Peyer's patch (tissue), 4 donors: Measurements from ENCODE around the gene EDA. TPM values are rescaled to one million over a fixed set of nuclear protein-coding genes. Genes with fewer than 3 reads are reported as not detected.

Experiments
- DNase-seq, 3 donors: peaks; one replicate each; pipeline ENCODE4 v3.0.0-alpha.2; 2017 to 2019
- H3K27ac ChIP-seq, 4 donors: fragments of 200-600 bp; sonication (generic); one replicate each; pipeline ENCODE4 v1.5.1; 2016 to 2019
- H3K27me3 ChIP-seq, 2 donors: fragments of 200-600 bp; sonication (generic); one replicate each; pipeline ENCODE4 v1.5.1; 2019
- H3K36me3 ChIP-seq, 3 donors: fragments of 200-600 bp; sonication (generic); one replicate each; pipeline ENCODE4 v1.5.1; 2016 to 2019
- H3K4me1 ChIP-seq, 4 donors: fragments of 200-600 bp; sonication (generic); one replicate each; pipeline ENCODE4 v1.5.1; 2016 to 2019
- H3K4me3 ChIP-seq, 4 donors: fragments of 200-600 bp; sonication (generic); 1 replicate in 3 of 4; 2 replicates in 1 of 4; pipeline ENCODE4 v1.5.1; 2016 to 2019; ENCODE audit warnings: mild to moderate bottlenecking in 1 of 4
- H3K9me3 ChIP-seq, 4 donors: fragments of 200-600 bp; sonication (generic); one replicate each; pipeline ENCODE4 v1.5.1; 2016 to 2019; ENCODE audit warnings: mild to moderate bottlenecking in 1 of 4
- CTCF ChIP-seq, 6 experiments: fragments of 450-650 bp in 4 of 6; fragments of 200-600 bp in 2 of 6; sonication (generic) in 1 of 6; IDR thresholded peaks; one replicate each; pipeline ENCODE4 v1.5.1; 2017 to 2019; ENCODE audit warnings: antibody characterized with exemption in 6 of 6, mild to moderate bottlenecking in 3 of 6, moderate library complexity in 1 of 6
- POLR2A ChIP-seq, 2 donors: fragments of 450-650 bp; IDR thresholded peaks; one replicate each; pipeline ENCODE4 v1.5.1; 2017; ENCODE audit warnings: antibody characterized with exemption in 2 of 2, mild to moderate bottlenecking in 2 of 2, moderate library complexity in 2 of 2
- small RNA-seq, 2 donors: library from RNA; depleted of rRNA; stranded (forward); fragments of <200 nt; gene quantifications; one replicate each; pipeline ENCODE3, GENCODE V24; 2016
- total RNA-seq, 4 donors: library from RNA; depleted of rRNA; stranded (reverse); fragments of >200 nt; gene quantifications; one replicate each; pipeline ENCODE4 v1.1.0, GENCODE V29; 2016

Gene EDA
- total RNA-seq, 4 donors from 2014 or later: 0.18 to 1.3 (median 1.0) TPM; not detected in 1

GRCh38 chrX:70082723-70083122, 466.8 kb downstream of the EDA start:
- Histone ChIP-seq H3K36me3 (no peaks in the 10 kb centered on the region), H3K4me3 (no peak overlapping the region), H3K9me3 (no peaks in the 10 kb centered on the region), H3K27ac (no peak overlapping the region), H3K27me3 (no peaks in the 10 kb centered on the region), H3K4me1 (no peaks in the 10 kb centered on the region)
- TF ChIP-seq CTCF (IDR thresholded peaks at IDR 0.05) (no peak), POLR2A (IDR thresholded peaks at IDR 0.05) (no peak)
- DNase-seq: no peak

- Histone ChIP-seq H3K4me1 (no peaks in the 10 kb centered on the region), H3K27me3 (no peaks in the 10 kb centered on the region), H3K27ac (no peak overlapping the region), H3K9me3 (no peaks in the 10 kb centered on the region), H3K36me3 (no peaks in the 10 kb centered on the region), H3K4me3 (no peak overlapping the region)
- no peak for DNase-seq
- TF ChIP-seq CTCF (IDR thresholded peaks at IDR 0.05) (no peak), POLR2A (IDR thresholded peaks at IDR 0.05) (no peak)
These were observed 468.8 kb downstream of the EDA start for GRCh38 chrX:70084592-70085240.

- H3K36me3 ChIP-seq: no peaks in the 10 kb centered on the region
- DNase-seq: no peak
- H3K27me3 ChIP-seq: no peaks in the 10 kb centered on the region
- TF ChIP-seq CTCF (IDR thresholded peaks at IDR 0.05) (no peak), POLR2A (IDR thresholded peaks at IDR 0.05) (no peak)
- no peaks in the 10 kb centered on the region for H3K4me1 ChIP-seq
- H3K4me3 ChIP-seq: no peak overlapping the region
- H3K27ac ChIP-seq: no peak overlapping the region
- H3K9me3 ChIP-seq: no peaks in the 10 kb centered on the region
These were observed 472.1 kb downstream of the EDA start for GRCh38 chrX:70087857-70088630.

- H3K36me3 ChIP-seq: no peaks in the 10 kb centered on the region
- no peak overlapping the region for H3K4me3 ChIP-seq
- no peaks in the 10 kb centered on the region for H3K9me3 ChIP-seq
- TF ChIP-seq POLR2A (IDR thresholded peaks at IDR 0.05): no peak
- no peak for TF ChIP-seq CTCF (IDR thresholded peaks at IDR 0.05)
- no peaks in the 10 kb centered on the region for H3K27me3 ChIP-seq
- H3K4me1 ChIP-seq: no peaks in the 10 kb centered on the region
- no peak overlapping the region for H3K27ac ChIP-seq
- DNase-seq: no peak
These were observed 472.8 kb downstream of the EDA start for GRCh38 chrX:70088751-70089150.

Small RNAs within 50 kb of the gene (small RNA-seq; reads per million reads assigned to genes)
- gene MIR676: 0 to 0.06 reads per million in 2 donors
- 0 reads per million in 2 donors for gene RF00012

Other genes starting within 250 kb of the EDA start
- gene NALF2, start 111.8 kb upstream of the EDA start, total RNA-seq: under 1 TPM in 3 of 4 donors, not detected in 1; 0.28 to 0.40 (median 0.35) TPM